ENCODE data around the gene KCNA3. TPM values are rescaled to one million over a fixed set of nuclear protein-coding genes. Genes with fewer than 3 reads are reported as not detected.

The KCNA3 gene
- total and polyA plus RNA-seq, 4 donors, result 0.23 to 2.2 (median 0.34) TPM

GRCh38 chr1:110626889-110627288, 47.9 kb downstream of the KCNA3 start:
- H3K9ac ChIP-seq (ENCODE audit: low read depth in 1 of 2, low read length in 2 of 2), result no peak overlapping the region
- H3K27me3 ChIP-seq (ENCODE audit: control insufficient read depth in 4 of 4, insufficient read depth in 4 of 4, low read length in 3 of 4), result no peaks in the 10 kb centered on the region
- TF ChIP-seq HNF4G (IDR thresholded peaks at IDR 0.05), result no peak
- TF ChIP-seq GABPA (IDR thresholded peaks at IDR 0.05 in 1 of 2, conservative IDR thresholded peaks at IDR 0.05 in 1 of 2), result no peak
- no peak for TF ChIP-seq TAF1 (conservative IDR thresholded peaks at IDR 0.05)
- TF ChIP-seq NR2F2 (IDR thresholded peaks at IDR 0.05), result no peak
- TF ChIP-seq FOXA1 (IDR thresholded peaks at IDR 0.05), result no peak
- no peak for TF ChIP-seq CTCF (IDR thresholded peaks at IDR 0.05; ENCODE audit: low read depth, low read length, missing input control)
- TF ChIP-seq FOXA2 (IDR thresholded peaks at IDR 0.05), result no peak
- TF ChIP-seq HNF4A (conservative IDR thresholded peaks at IDR 0.05), result no peak
- no peak for TF ChIP-seq SP1 (IDR thresholded peaks at IDR 0.05)
- no peak for TF ChIP-seq RAD21 (IDR thresholded peaks at IDR 0.05)
- TF ChIP-seq RXRA (IDR thresholded peaks at IDR 0.05), result no peak
- TF ChIP-seq REST (IDR thresholded peaks at IDR 0.05), result no peak
- TF ChIP-seq JUND (IDR thresholded peaks at IDR 0.05), result no peak
- no peak for TF ChIP-seq MAX (IDR thresholded peaks at IDR 0.05)
- no peak for TF ChIP-seq EGR1 (IDR thresholded peaks at IDR 0.05; ENCODE audit: low read depth in 2 of 2)
- TF ChIP-seq ATF3 (IDR thresholded peaks at IDR 0.05), result no peak
- TF ChIP-seq ZBTB33 (IDR thresholded peaks at IDR 0.05), result no peak
- no peak for TF ChIP-seq YY1 (IDR thresholded peaks at IDR 0.05)
- no peaks in the 10 kb centered on the region for H3K36me3 ChIP-seq (ENCODE audit: control insufficient read depth in 4 of 4, insufficient read depth in 3 of 4, low read depth in 1 of 4, low read length in 3 of 4)
- no peak overlapping the region for H3K27ac ChIP-seq (ENCODE audit: low read depth in 1 of 2, low read length in 2 of 2)
- 64% methylated on average over 7 of the region's 7 CpGs for WGBS
- H3K4me1 ChIP-seq (ENCODE audit: control insufficient read depth in 4 of 4, insufficient read depth in 4 of 4, low read length in 3 of 4), result no peaks in the 10 kb centered on the region
- no peak overlapping the region for H3K4me3 ChIP-seq (ENCODE audit: low read depth in 1 of 3, low read length in 3 of 3)
- no peaks in the 10 kb centered on the region for H3K9me3 ChIP-seq (ENCODE audit: control insufficient read depth in 4 of 4, low read length in 3 of 4)
- DNase-seq (ENCODE audit: low spot score), result no peak

Other genes with a start within 250 kb of the KCNA3 start
- gene PROK1, start 223.8 kb downstream of the KCNA3 start, total RNA-seq, result not detected
- gene PROK1, start 223.8 kb downstream of the KCNA3 start, polyA plus RNA-seq, result under 1 TPM in 1 of 2 donors, not detected in 1; 0.03 TPM
- gene KCNA10, start 155.8 kb downstream of the KCNA3 start, total RNA-seq, result not detected
- gene KCNA10, start 155.8 kb downstream of the KCNA3 start, polyA plus RNA-seq, result not detected
- under 1 TPM in 1 of 2 donors, not detected in 1; 0.08 TPM for gene KCNA2, start 68.6 kb downstream of the KCNA3 start, total RNA-seq
- gene KCNA2, start 68.6 kb downstream of the KCNA3 start, polyA plus RNA-seq, result under 1 TPM in 1 of 2 donors, not detected in 1; 0.02 TPM
- gene CD53, start 198.2 kb upstream of the KCNA3 start, total RNA-seq, result 10 to 100 TPM; 25.1 to 30.4 TPM
- 10 to 100 TPM; 10.7 to 18.4 TPM for gene CD53, start 198.2 kb upstream of the KCNA3 start, polyA plus RNA-seq